Measurements from ENCODE around the gene TCFL5.

Gene TCFL5

GRCh38 chr20:62835931-62836861 lies 25.4 kb downstream of the TCFL5 start:
- no peak for DNase-seq (ENCODE audit: low read depth in 2 of 2)

- DNase-seq (ENCODE audit: low read depth in 2 of 2) = no peak
These were observed 26.5 kb downstream of the TCFL5 start for GRCh38 chr20:62834967-62835730.

- DNase-seq (ENCODE audit: low read depth in 2 of 2) = no peak
These were observed 28.7 kb downstream of the TCFL5 start for GRCh38 chr20:62832951-62833391.

GRCh38 chr20:62832212-62832922 lies 29.3 kb downstream of the TCFL5 start:
- DNase-seq (ENCODE audit: low read depth in 2 of 2) = no peak

GRCh38 chr20:62831854-62832211 lies 29.8 kb downstream of the TCFL5 start:
- no peak for DNase-seq (ENCODE audit: low read depth in 2 of 2)

GRCh38 chr20:62831361-62831788 lies 30.2 kb downstream of the TCFL5 start:
- DNase-seq (ENCODE audit: low read depth in 2 of 2) = no peak

GRCh38 chr20:62830821-62831220 lies 30.8 kb downstream of the TCFL5 start:
- DNase-seq (ENCODE audit: low read depth in 2 of 2) = no peak

- no peak for DNase-seq (ENCODE audit: low read depth in 2 of 2)
These were observed 31.4 kb downstream of the TCFL5 start for GRCh38 chr20:62830251-62830650.

GRCh38 chr20:62829231-62830230 lies 32.1 kb downstream of the TCFL5 start:
- no peak for DNase-seq (ENCODE audit: low read depth in 2 of 2)

- no peak for DNase-seq (ENCODE audit: low read depth in 2 of 2)
These were observed 33.0 kb downstream of the TCFL5 start for GRCh38 chr20:62828511-62829230.

- DNase-seq (ENCODE audit: low read depth in 2 of 2) = no peak
These were observed 33.6 kb downstream of the TCFL5 start for GRCh38 chr20:62828051-62828450.

- no peak for DNase-seq (ENCODE audit: low read depth in 2 of 2)
These were observed 34.1 kb downstream of the TCFL5 start for GRCh38 chr20:62827311-62828038.

- DNase-seq (ENCODE audit: low read depth in 2 of 2) = no peak
These were observed 34.8 kb downstream of the TCFL5 start for GRCh38 chr20:62826646-62827310.

GRCh38 chr20:62825986-62826645 lies 35.5 kb downstream of the TCFL5 start:
- DNase-seq (ENCODE audit: low read depth in 2 of 2) = no peak

- no peak for DNase-seq (ENCODE audit: low read depth in 2 of 2)
These were observed 36.2 kb downstream of the TCFL5 start for GRCh38 chr20:62825333-62825985.

- no peak for DNase-seq (ENCODE audit: low read depth in 2 of 2)
These were observed 36.9 kb downstream of the TCFL5 start for GRCh38 chr20:62824476-62825332.

Data from stimulated activated CD4-positive, alpha-beta T cell treated with anti-CD3 and anti-CD28 coated beads, Interleukin-15, amount 100 ng/mL, for 48 hours (primary cell).